HepG2 (cell line): ENCODE results near the gene DTWD2. TPM values are rescaled to one million over a fixed set of nuclear protein-coding genes. Genes with fewer than 3 reads are reported as not detected.

Source experiments
- ATAC-seq: fragments of 200-7000 bp; cut with Tn5 transposase; 3 replicates; pipeline ENCODE4 v1.9.1; 2020; ENCODE audit warnings: mild to moderate bottlenecking, moderate library complexity
- BruUV-seq: library from RNA; stranded (reverse); fragments of 400-500 nt; replicated peaks from 2 replicates; lab custom pipeline; 2021; lab: Mats Ljungman, UMichigan
- CTCF ChIA-PET: fragments of 300-600 bp; formaldehyde crosslinking; extraction: SDS; loops from one replicate; lab custom pipeline; 2021; ENCODE audit warnings: low total read pairs, inconsistent platforms, low intra/inter-chr PET ratio; lab: Yijun Ruan, JAX
- POLR2A ChIA-PET: fragments of 350-600 bp; sonication (Branson Sonifier 250); formaldehyde crosslinking; loops from one replicate; lab custom pipeline; 2020; ENCODE audit warnings: antibody characterized with exemption, inconsistent platforms; lab: Yijun Ruan, JAX
- DNase-seq: peaks from one replicate; pipeline ENCODE4 v3.0.0-alpha.2; 2015; ENCODE audit warnings: low spot score
- FAIRE-seq: peaks from 3 replicates; lab custom pipeline; 2011; peaks lifted over from hg19 to GRCh38; lab: Jason Lieb, UNC
- H2AFZ ChIP-seq: one replicate; pipeline ENCODE4 v1.6.1; 2011; ENCODE audit warnings: low read length, inconsistent platforms
- H3K27ac ChIP-seq: fragments of 300-600 bp; 3 replicates; pipeline ENCODE4 v1.8.0; 2011; ENCODE audit warnings: mixed run types, mild to moderate bottlenecking, mixed read lengths, low read length, inconsistent platforms; ENCODE audit not compliant: insufficient read depth; ENCODE audit errors: extremely low read length
- H3K27me3 ChIP-seq, 2 experiments: fragments of 200-600 bp in 1 of 2; 2 replicates in 1 of 2; 3 replicates in 1 of 2; pipeline versions ENCODE4 v1.6.0 to v1.8.0; 2011; ENCODE audit warnings: low read length in 2 of 2, mild to moderate bottlenecking in 2 of 2, moderate library complexity in 2 of 2, inconsistent platforms in 1 of 2; ENCODE audit not compliant: insufficient read depth in 2 of 2, control insufficient read depth in 1 of 2
- H3K36me3 ChIP-seq, 2 experiments: fragments of 200-600 bp in 1 of 2; replicated peaks in 1 of 2; 2 replicates in 1 of 2; 3 replicates in 1 of 2; pipeline versions ENCODE4 v1.5.1 to v1.8.0; 2011; ENCODE audit warnings: low read length in 2 of 2, inconsistent platforms in 1 of 2; ENCODE audit not compliant: insufficient read depth in 2 of 2, control insufficient read depth in 1 of 2
- H3K4me1 ChIP-seq: 2 replicates; pipeline ENCODE4 v1.5.1; 2012; ENCODE audit warnings: low read length, inconsistent platforms; ENCODE audit not compliant: insufficient read depth
- H3K4me2 ChIP-seq: 2 replicates; pipeline ENCODE4 v1.6.0; 2011; ENCODE audit warnings: low read depth, low read length, inconsistent platforms
- H3K4me3 ChIP-seq, 3 experiments: fragments of 200-600 bp in 1 of 3; sonication (generic), shearing (Covaris generic) in 1 of 3; replicated peaks in 1 of 3; 2 replicates each; pipeline ENCODE4 v1.5.1; 2011 to 2016; ENCODE audit warnings: low read length in 3 of 3, inconsistent platforms in 2 of 3, low read depth in 2 of 3, mild to moderate bottlenecking in 2 of 3, control low read depth in 1 of 3, mixed read lengths in 1 of 3; ENCODE audit not compliant: insufficient read depth in 1 of 3
- H3K79me2 ChIP-seq: one replicate; pipeline ENCODE4 v1.6.1; 2011; ENCODE audit warnings: low read length, inconsistent platforms; ENCODE audit not compliant: insufficient read depth
- H3K9ac ChIP-seq: 2 replicates; pipeline ENCODE4 v1.6.0; 2011; ENCODE audit warnings: mild to moderate bottlenecking, low read depth, low read length, inconsistent platforms; ENCODE audit not compliant: insufficient read depth
- H3K9me3 ChIP-seq: 2 replicates; pipeline ENCODE4 v1.5.1; 2012; ENCODE audit warnings: mild to moderate bottlenecking, low read length
- H4K20me1 ChIP-seq: 2 replicates; pipeline ENCODE4 v1.6.0; 2011; ENCODE audit warnings: inconsistent platforms, mild to moderate bottlenecking, low read length, moderate library complexity; ENCODE audit not compliant: insufficient read depth
- ELF1 ChIP-seq: sonication (generic); formaldehyde crosslinking; IDR thresholded peaks from 2 replicates; pipeline ENCODE4 v1.4.0; 2020; ENCODE audit warnings: missing genetic modification reagents
- EP300 ChIP-seq, 3 experiments: sonication (generic) in 1 of 3; formaldehyde crosslinking in 1 of 3; IDR thresholded peaks; 2 replicates each; pipeline versions ENCODE4 v1.5.1 to v1.6.1; 2011 to 2020; ENCODE audit warnings: low read depth in 2 of 3, low read length in 2 of 3, borderline replicate concordance in 1 of 3, improper control_type of control experiment in 1 of 3, mild to moderate bottlenecking in 1 of 3, missing genetic modification reagents in 1 of 3, moderate library complexity in 1 of 3
- GFI1 ChIP-seq: sonication (generic); formaldehyde crosslinking; IDR thresholded peaks from 2 replicates; pipeline ENCODE4 v1.5.0; 2020; ENCODE audit warnings: missing genetic modification reagents, mild to moderate bottlenecking, borderline replicate concordance
- SPEN ChIP-seq: sonication (generic); formaldehyde crosslinking; IDR thresholded peaks from 2 replicates; pipeline ENCODE4 v1.5.1; 2020; ENCODE audit warnings: low read depth, mild to moderate bottlenecking, missing genetic modification reagents
- XBP1 ChIP-seq: sonication (generic); formaldehyde crosslinking; IDR thresholded peaks from 2 replicates; pipeline ENCODE4 v1.5.0; 2020; ENCODE audit warnings: missing genetic modification reagents
- ZNF207 ChIP-seq: fragments of 450-650 bp; IDR thresholded peaks from 2 replicates; pipeline ENCODE4 v1.6.1; 2016; ENCODE audit warnings: antibody characterized with exemption, borderline replicate concordance
- ZNF33B ChIP-seq: sonication (generic); formaldehyde crosslinking; IDR thresholded peaks from 2 replicates; pipeline ENCODE4 v1.5.1; 2020; ENCODE audit warnings: mild to moderate bottlenecking, missing genetic modification reagents
- ZNF496 ChIP-seq: sonication (generic); formaldehyde crosslinking; IDR thresholded peaks from 2 replicates; pipeline ENCODE4 v1.8.1; 2023; ENCODE audit warnings: mild to moderate bottlenecking, moderate library complexity, missing genetic modification reagents; ENCODE audit not compliant: insufficient replicate concordance
- ZNF577 ChIP-seq: sonication (generic); formaldehyde crosslinking; IDR thresholded peaks from 2 replicates; pipeline ENCODE4 v1.4.0; 2020; ENCODE audit warnings: mild to moderate bottlenecking, low read depth, missing genetic modification reagents, borderline replicate concordance
- WGBS: methylation state at CpG from one replicate; pipeline ENCODE4 v1.1.6; 2017; ENCODE audit warnings: low lambda C conversion rate; 5-methylcytosine and 5-hydroxymethylcytosine counted together
- in situ Hi-C: cut with HindIII; loops from 2 replicates; pipeline ENCODE4 v1.10.0; 2017; ENCODE audit warnings: low pct_unique_long_range_greater_than_20kb; ENCODE audit not compliant: extremely low pct_ligation_motif_present
- intact Hi-C: fragments of 100-400 bp; cut with micrococcal nuclease; formaldehyde crosslinking; loops from one replicate; pipeline ENCODE4 v1.10.0; 2022; ENCODE audit not compliant: unreplicated experiment
- polyA plus RNA-seq, 8 experiments: library from polyadenylated mRNA; depleted of rRNA in 3 of 8; stranded (reverse) in 7 of 8; unstranded in 1 of 8; fragments of >200 nt; fragmentation: Illumina TruSeq in 4 of 8; extraction: Trizol in 4 of 8; gene quantifications; 2 replicates each; pipeline versions ENCODE4 v1.2.1 to v1.2.3, GENCODE V29; 2011 to 2016; ENCODE audit warnings: low read depth in 4 of 8, missing spikeins in 1 of 8, mixed read lengths in 1 of 8; ENCODE audit not compliant: insufficient read depth in 1 of 8
- total RNA-seq, 5 experiments: library from RNA; depleted of rRNA; stranded (reverse); fragments of >200 nt; fragmentation: Illumina TruSeq; extraction: Trizol; gene quantifications; 2 replicates each; pipeline ENCODE4 v1.2.3, GENCODE V29; 2016; ENCODE audit warnings: low read depth in 1 of 5

Gene DTWD2
- total and polyA plus RNA-seq, 2 of the 13 experiments (the other 11 are each of a cell fraction or from before 2014, with no cell fraction given) = 1.6 to 6.0 TPM

DNA sequence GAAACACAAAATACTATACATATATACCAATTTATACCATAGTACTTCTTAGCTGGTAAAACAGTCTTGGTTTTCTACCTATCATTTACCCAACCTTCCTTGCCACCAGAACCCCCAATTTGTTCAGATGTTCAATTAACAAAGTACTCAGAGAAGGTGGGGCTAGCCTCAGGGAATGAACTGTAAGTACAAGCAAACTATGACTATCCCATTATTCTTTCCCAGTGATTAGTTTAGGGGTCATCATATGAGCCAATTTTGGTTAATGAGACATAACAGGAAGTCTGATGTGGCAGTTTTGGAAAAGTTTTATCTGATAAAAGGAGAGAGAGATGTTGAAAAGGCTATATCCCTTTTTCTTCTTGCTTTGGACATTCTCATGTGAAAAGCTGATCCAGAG lies 125.8 kb downstream of the DTWD2 start:
- no TSS peak for BruUV-seq
- POLR2A ChIA-PET = no interaction called here
- Histone ChIP-seq H3K9me3 (no peaks in the 10 kb centered on the region), H3K27ac (no peak overlapping the region), H3K27me3 (no peaks in the 10 kb centered on the region), H3K9ac (no peak overlapping the region), H3K79me2 (no peaks in the 10 kb centered on the region), H3K4me3 (no peak overlapping the region), H4K20me1 (no peaks in the 10 kb centered on the region), H3K4me1 (no peaks in the 10 kb centered on the region), H3K36me3 (no peaks in the 10 kb centered on the region), H3K4me2 (no peak overlapping the region), H2AFZ (no peak overlapping the region)
- FAIRE-seq = no peak
- no peak for DNase-seq
- TF ChIP-seq ZNF577 (CRISPR knock-in tag) = no peak
- no peak for TF ChIP-seq ELF1 (CRISPR knock-in tag)
- TF ChIP-seq GFI1 (CRISPR knock-in tag) = no peak
- TF ChIP-seq ZNF33B (CRISPR knock-in tag) = no peak
- no peak for TF ChIP-seq XBP1
- no peak for TF ChIP-seq SPEN (CRISPR knock-in tag)
- intact Hi-C loops = no loop called here
- no peak for ATAC-seq
- in situ Hi-C loops = no loop called here
- CTCF ChIA-PET = no interaction called here

DNA sequence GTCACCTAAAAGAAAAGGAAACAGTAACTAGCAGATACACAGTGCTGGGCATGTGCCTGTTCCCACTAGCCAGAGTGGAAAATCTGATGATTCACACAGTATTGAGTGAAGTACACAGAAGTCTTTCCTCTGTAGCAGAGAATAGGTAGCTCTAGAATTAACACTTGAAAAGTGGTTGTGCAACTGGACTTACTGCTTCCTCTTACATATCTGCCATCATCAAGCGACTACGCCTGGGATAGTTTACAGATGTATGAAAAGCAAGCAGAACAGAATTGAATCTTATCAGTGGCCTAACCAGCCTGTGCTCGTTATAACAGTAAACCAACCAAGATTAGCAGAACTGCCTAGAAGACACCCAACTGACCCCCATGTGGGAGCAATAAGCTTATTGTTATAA lies 130.6 kb downstream of the DTWD2 start:
- CTCF ChIA-PET = no interaction called here
- H4K20me1 ChIP-seq = no peaks in the 10 kb centered on the region
- no peaks in the 10 kb centered on the region for H3K4me1 ChIP-seq
- WGBS = 89% methylated on average over 3 of the region's 3 CpGs
- no TSS peak for BruUV-seq
- no peaks in the 10 kb centered on the region for H3K9me3 ChIP-seq
- TF ChIP-seq ZNF496 (CRISPR knock-in tag) (no peak), ZNF207 (no peak), EP300 (IDR thresholded peaks at IDR 0.05; ENCODE audit: low read depth in 2 of 2, low read length in 2 of 2) (no peak), EP300 (CRISPR knock-in tag; IDR thresholded peaks at IDR 0.05; ENCODE audit: borderline replicate concordance) (no peak)
- TF ChIP-seq, all 625 proteins: peak for 0
- ATAC-seq = no peak
- Histone ChIP-seq H3K27me3 (no peaks in the 10 kb centered on the region), H3K79me2 (no peaks in the 10 kb centered on the region), H3K4me3 (no peak overlapping the region), H3K9ac (no peak overlapping the region), H3K27ac (no peak overlapping the region), H3K36me3 (no peaks in the 10 kb centered on the region), H2AFZ (no peak overlapping the region), H3K4me2 (no peak overlapping the region)
- POLR2A ChIA-PET = no interaction called here
- no peak for DNase-seq
- FAIRE-seq = no peak
- intact Hi-C loops (no loop called here), in situ Hi-C loops (no loop called here)
